Psoas muscle (tissue), 8 donors: Measurements from ENCODE around the gene DNAH8. TPM values are rescaled to one million over a fixed set of nuclear protein-coding genes. Genes with fewer than 3 reads are reported as not detected.

ENCODE experiments used
- ATAC-seq, 4 donors: fragments of 200-7000 bp; cut with Tn5 transposase; one replicate each; pipeline ENCODE4 v1.9.1; 2020; ENCODE audit warnings: moderate library complexity in 3 of 4, mild to moderate bottlenecking in 2 of 4
- DNase-seq, 2 donors: peaks; one replicate each; pipeline ENCODE4 v3.0.0-alpha.2; 2020
- H3K27ac ChIP-seq: fragments of 200-600 bp; one replicate; pipeline ENCODE4 v1.8.0; 2022
- H3K27me3 ChIP-seq, 3 donors: fragments of 200-600 bp in 1 of 3; one replicate each; pipeline versions ENCODE4 v1.6.1 to v1.8.0; 2013 to 2022; ENCODE audit warnings: low read length in 2 of 3, mild to moderate bottlenecking in 2 of 3, moderate library complexity in 1 of 3; ENCODE audit not compliant: insufficient read depth in 3 of 3
- H3K36me3 ChIP-seq, 2 donors: fragments of 200-600 bp in 1 of 2; one replicate each; pipeline versions ENCODE4 v1.6.1 to v1.8.0; 2013 to 2022; ENCODE audit warnings: low read depth in 1 of 2, mild to moderate bottlenecking in 1 of 2, moderate library complexity in 1 of 2; ENCODE audit not compliant: insufficient read depth in 1 of 2
- H3K4me1 ChIP-seq: fragments of 200-600 bp; one replicate; pipeline ENCODE4 v1.8.0; 2022
- H3K4me3 ChIP-seq: fragments of 200-600 bp; one replicate; pipeline ENCODE4 v1.8.0; 2022; ENCODE audit warnings: mild to moderate bottlenecking
- H3K9me3 ChIP-seq: fragments of 200-600 bp; one replicate; pipeline ENCODE4 v1.8.0; 2022
- WGBS, 3 donors: extraction: QIAGEN DNeasy Blood & Tissue Kit; methylation state at CpG; one replicate each; pipeline versions ENCODE4 v1.1.6 to v1.1.7; 2013; 5-methylcytosine and 5-hydroxymethylcytosine counted together
- intact Hi-C, 2 donors: fragments of 100-400 bp; cut with DNase I; formaldehyde crosslinking; loops; one replicate each; pipeline versions ENCODE4 v1.11.0 to v1.14.2; 2022
- polyA plus RNA-seq, 3 donors: library from polyadenylated mRNA; stranded (reverse); fragments of 200-250 nt; gene quantifications; one replicate each; pipeline ENCODE4 v1.2.3, GENCODE V29; 2013
- total RNA-seq, 4 donors: library from RNA; stranded (reverse); fragmentation: NEBNext Ultra II Directional in 2 of 4; extraction: Animal tissue kit (Norgen Biotek cat#: 25700) in 2 of 4; gene quantifications; one replicate each; pipeline versions ENCODE4 v1.2.1 to v1.2.4, GENCODE V29; 2021 to 2023
- TF ChIP-seq, protein P1 (sequence below): fragments of 200-600 bp; IDR thresholded peaks from one replicate; pipeline ENCODE4 v1.8.0; 2022; ENCODE audit warnings: antibody characterized with exemption
- donor health status: healthy with polysubstance abuse.
- donor health status: DM: no; HTN: no; CAD: no; lungs with moderate emphysema.
- donor health status: Bipolar disorder and iron deficiency.
- donor health status: healthy.
- donor health status: DM: yes; HTN: yes; CAD: no.
- donor health status: DM: no; HTN: no; CAD: no.
- donor health status: DM: no; HTN: no; CAD: no.
- donor health status: DM: yes; HTN: yes; CAD: no.

The DNAH8 gene
- total and polyA plus RNA-seq, 7 donors = 0.02 TPM; not detected in 6

- H3K4me3 ChIP-seq = no peak overlapping the region
- no peaks in the 10 kb centered on the region for H3K27me3 ChIP-seq
- ATAC-seq = no peak
- TF ChIP-seq, protein P1, sequence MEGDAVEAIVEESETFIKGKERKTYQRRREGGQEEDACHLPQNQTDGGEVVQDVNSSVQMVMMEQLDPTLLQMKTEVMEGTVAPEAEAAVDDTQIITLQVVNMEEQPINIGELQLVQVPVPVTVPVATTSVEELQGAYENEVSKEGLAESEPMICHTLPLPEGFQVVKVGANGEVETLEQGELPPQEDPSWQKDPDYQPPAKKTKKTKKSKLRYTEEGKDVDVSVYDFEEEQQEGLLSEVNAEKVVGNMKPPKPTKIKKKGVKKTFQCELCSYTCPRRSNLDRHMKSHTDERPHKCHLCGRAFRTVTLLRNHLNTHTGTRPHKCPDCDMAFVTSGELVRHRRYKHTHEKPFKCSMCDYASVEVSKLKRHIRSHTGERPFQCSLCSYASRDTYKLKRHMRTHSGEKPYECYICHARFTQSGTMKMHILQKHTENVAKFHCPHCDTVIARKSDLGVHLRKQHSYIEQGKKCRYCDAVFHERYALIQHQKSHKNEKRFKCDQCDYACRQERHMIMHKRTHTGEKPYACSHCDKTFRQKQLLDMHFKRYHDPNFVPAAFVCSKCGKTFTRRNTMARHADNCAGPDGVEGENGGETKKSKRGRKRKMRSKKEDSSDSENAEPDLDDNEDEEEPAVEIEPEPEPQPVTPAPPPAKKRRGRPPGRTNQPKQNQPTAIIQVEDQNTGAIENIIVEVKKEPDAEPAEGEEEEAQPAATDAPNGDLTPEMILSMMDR = no peak
- no peaks in the 10 kb centered on the region for H3K9me3 ChIP-seq
- H3K4me1 ChIP-seq = no peaks in the 10 kb centered on the region
- no peak overlapping the region for H3K27ac ChIP-seq
- no peak for DNase-seq
- H3K36me3 ChIP-seq = no peaks in the 10 kb centered on the region
- 46 to 51% (median 48%) methylated on average over 4 of the region's 4 CpGs for WGBS, 3 donors
- intact Hi-C loops = no loop called here
Observed at GRCh38 chr6:38730140-38730862, 15.2 kb downstream of the DNAH8 start.

DNA sequence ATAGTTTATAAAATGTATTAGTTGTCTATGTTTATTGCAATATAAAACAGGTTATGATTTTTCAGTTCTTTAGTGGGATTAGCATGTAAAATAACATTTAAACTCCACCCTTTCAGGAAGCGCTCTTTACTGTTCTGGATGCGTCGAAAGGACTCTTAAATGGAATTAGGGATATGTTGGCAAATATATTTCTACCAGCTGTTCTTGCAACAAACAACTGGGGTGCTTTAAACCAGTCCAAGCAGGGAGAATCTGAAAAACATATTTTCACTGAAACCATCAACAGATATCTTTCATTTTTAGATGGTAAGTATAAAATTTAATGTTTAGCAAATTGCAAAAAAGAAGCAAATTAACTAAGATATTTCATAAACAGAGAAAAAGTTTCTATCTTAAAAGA, 21.8 kb downstream of the DNAH8 start:
- 22 to 50% (median 37%) methylated on average over 3 of the region's 3 CpGs for WGBS, 3 donors
- Histone ChIP-seq H3K9me3 (no peaks in the 10 kb centered on the region), H3K4me1 (no peaks in the 10 kb centered on the region), H3K4me3 (no peak overlapping the region), H3K36me3 (no peaks in the 10 kb centered on the region), H3K27ac (no peak overlapping the region), H3K27me3 (peaks cover 0 to 3% (median 0%) of the 10 kb centered on the region in 3 donors)
- ATAC-seq (no peak), DNase-seq (no peak)
- TF ChIP-seq, protein P1 = no peak
- intact Hi-C loops = no loop called here

- TF ChIP-seq, protein P1 = no peak
- H3K9me3 ChIP-seq = no peaks in the 10 kb centered on the region
- intact Hi-C loops = no loop called here
- H3K27me3 ChIP-seq = peaks cover 0 to 3% (median under 1%) of the 10 kb centered on the region in 3 donors
- no peak overlapping the region for H3K27ac ChIP-seq
- no peaks in the 10 kb centered on the region for H3K36me3 ChIP-seq
- no peaks in the 10 kb centered on the region for H3K4me1 ChIP-seq
- WGBS, 3 donors = 49 to 71% (median 69%) methylated on average over 3 of the region's 3 CpGs
- DNase-seq (no peak), ATAC-seq (no peak)
- H3K4me3 ChIP-seq = no peak overlapping the region
Observed at GRCh38 chr6:38738261-38738660, 23.1 kb downstream of the DNAH8 start.

- no peak overlapping the region for H3K27ac ChIP-seq
- no peak overlapping the region for H3K4me3 ChIP-seq
- H3K4me1 ChIP-seq = no peaks in the 10 kb centered on the region
- H3K27me3 ChIP-seq = peaks cover 0 to 3% (median 3%) of the 10 kb centered on the region in 3 donors
- H3K9me3 ChIP-seq = no peaks in the 10 kb centered on the region
- DNase-seq (no peak), ATAC-seq (no peak)
- WGBS, 3 donors = 51 to 68% (median 56%) methylated on average over 5 of the region's 5 CpGs
- intact Hi-C loops = no loop called here
- H3K36me3 ChIP-seq = no peaks in the 10 kb centered on the region
- TF ChIP-seq, protein P1 = peak; percentile 14
Observed at GRCh38 chr6:38739532-38739931, 24.4 kb downstream of the DNAH8 start.

DNA sequence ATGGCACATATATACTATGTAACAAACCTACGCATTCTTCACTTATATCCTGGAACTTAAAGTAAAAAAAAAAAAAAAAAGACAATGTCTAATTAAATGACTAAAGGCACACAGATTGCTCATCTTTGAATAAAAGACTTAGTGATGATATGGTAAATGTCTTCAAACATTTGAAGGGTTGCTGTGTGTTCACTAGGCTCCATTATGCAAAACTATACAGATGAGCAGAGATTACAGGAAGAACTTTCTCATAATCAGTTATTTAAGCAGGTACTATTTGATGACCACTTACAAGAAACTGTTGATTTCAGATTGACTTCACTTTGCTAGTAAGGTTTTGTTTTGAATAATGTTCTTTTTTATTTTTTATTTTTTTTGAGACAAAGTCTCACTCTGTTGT, 34.4 kb downstream of the DNAH8 start:
- no peak overlapping the region for H3K4me3 ChIP-seq
- TF ChIP-seq, protein P1 = no peak
- ATAC-seq (no peak), DNase-seq (no peak)
- 96 to 100% (median 98%) methylated on average over 1 of the region's 1 CpG for WGBS, 3 donors
- no peaks in the 10 kb centered on the region for H3K36me3 ChIP-seq
- no peak overlapping the region for H3K27ac ChIP-seq
- H3K9me3 ChIP-seq = no peaks in the 10 kb centered on the region
- intact Hi-C loops = no loop called here
- H3K27me3 ChIP-seq = peaks cover 0 to 5% (median 0%) of the 10 kb centered on the region in 3 donors
- no peaks in the 10 kb centered on the region for H3K4me1 ChIP-seq
